ENCODE data around the gene TSPAN14.
"Not testable (repeated sequence)": the region's sequence is repeated elsewhere in the genome, so short reads cannot be mapped to it uniquely, and the experiment has no call there.

Gene TSPAN14

GRCh38 chr10:80472234-80473095 lies 18.4 kb downstream of the TSPAN14 start:
- DNase-seq, result peak; percentile 96

- no peak for DNase-seq
These were observed 19.1 kb downstream of the TSPAN14 start for GRCh38 chr10:80473096-80473657.

DNA sequence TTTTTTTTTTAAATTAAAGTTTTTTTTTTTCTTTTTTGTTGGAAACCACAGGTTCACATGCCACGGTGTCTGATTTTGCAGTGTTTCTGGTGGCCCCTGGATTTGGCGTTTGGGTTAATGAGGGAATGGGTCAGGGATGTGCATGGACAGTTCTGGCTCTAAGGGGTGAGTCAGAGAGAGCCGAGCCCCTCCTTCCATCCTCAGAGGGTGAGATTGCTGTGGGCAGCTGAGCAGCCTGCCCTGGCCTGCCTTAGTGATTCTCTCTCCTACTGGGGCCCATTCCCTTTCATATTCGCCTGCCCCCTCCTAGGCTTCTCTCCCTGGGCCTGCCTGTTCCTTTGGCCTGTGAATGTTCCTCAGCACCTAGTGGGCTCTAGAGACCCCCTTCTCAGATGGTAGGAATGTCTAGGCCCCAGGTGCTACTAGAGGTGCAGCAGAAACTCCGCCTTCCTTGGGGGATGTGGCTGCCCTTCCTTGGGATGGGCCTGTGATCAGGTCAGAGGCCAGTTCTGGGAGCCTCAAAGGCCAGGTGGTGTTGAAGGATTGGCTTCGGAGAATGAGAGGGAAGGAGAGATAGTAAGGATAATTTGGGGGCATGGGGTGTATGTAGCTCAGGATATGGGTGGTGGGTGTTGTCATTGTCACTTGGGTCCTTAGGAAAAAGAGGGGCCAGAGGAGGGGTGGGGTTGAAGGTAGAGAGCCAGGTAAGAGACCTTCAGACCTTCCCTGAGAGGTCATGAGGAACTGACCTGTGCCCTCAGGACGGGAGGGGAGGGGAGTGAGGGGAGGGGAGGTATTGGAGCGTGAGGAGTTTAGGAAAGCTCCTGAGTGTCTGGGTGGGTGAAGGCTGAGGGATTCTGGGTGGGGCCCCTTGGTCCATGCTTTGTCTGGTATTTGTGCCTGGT lies 19.8 kb downstream of the TSPAN14 start:
- no peak for DNase-seq

DNA sequence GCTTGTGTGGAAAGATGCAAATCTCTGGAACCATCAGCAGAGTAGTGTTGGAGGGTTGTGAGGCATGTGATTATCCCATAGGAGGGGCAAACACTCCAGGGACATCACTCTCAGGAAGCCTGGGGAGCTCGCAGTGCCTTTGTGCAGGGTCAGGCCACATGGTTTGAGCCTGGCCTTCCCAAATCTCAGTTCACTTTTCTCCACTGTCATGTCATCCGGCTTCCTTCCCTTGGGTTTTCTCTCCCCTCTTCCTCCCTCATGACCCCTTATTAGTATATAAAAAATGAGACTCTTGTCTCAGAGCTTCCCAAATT lies 20.4 kb downstream of the TSPAN14 start:
- no peak for DNase-seq

GRCh38 chr10:80474941-80475340 lies 20.8 kb downstream of the TSPAN14 start:
- DNase-seq, result no peak

DNA sequence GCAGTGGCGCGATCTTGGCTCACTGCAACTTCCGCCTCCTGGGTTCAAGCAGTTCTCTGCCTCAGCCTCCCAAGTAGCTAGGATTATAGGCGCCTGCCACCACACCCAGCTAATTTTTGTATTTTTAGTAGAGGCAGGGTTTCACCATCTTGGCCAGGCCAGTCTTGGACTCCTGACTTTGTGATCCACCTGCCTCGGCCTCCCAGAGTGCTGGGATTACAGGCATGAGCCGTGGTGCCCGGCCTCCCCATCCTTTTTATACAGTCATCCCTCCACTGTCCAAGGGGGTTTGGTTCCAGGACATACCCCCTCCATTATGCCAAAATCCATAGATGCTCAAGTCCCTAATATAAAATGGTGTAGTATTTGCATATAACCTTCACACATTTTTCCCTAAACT lies 21.5 kb downstream of the TSPAN14 start:
- not testable (repeated sequence) for DNase-seq

GRCh38 chr10:80476685-80477084 lies 22.6 kb downstream of the TSPAN14 start:
- DNase-seq, result no peak

GRCh38 chr10:80477813-80478212 lies 23.7 kb downstream of the TSPAN14 start:
- DNase-seq, result peak; percentile 95

DNA sequence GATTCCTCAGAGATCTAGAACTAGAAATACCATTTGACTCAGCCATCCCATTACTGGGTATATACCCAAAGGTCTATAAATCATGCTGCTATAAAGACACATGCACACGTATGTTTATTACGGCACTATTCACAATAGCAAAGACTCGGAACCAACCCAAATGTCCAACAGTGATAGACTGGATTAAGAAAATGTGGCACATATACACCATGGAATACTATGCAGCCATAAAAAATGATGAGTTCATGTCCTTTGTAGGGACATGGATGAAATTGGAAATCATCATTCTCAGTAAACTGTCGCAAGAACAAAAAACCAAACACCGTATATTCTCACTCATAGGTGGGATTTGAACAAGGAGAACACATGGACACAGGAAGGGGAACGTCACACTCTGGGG lies 26.3 kb downstream of the TSPAN14 start:
- DNase-seq, result not testable (repeated sequence)

DNA sequence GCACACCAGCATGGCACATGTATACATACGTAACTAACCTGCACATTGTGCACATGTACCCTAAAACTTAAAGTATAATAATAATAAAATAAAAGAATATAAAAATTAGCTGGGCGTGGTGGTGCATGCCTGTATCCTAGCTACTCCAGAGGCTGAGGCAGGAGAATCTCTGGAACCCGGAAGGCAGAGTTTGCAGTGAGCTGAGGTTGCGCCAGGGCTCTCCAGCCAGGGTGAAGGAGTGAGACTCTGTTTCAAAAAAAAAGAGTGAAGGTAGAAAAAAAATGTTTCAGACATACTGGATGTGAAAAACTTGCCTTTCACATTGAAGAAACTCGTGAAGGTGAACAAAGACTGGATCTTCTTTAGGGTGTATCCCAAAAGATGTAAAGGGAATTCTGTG lies 26.7 kb downstream of the TSPAN14 start:
- no peak for DNase-seq

- DNase-seq, result no peak
These were observed 30.1 kb downstream of the TSPAN14 start for GRCh38 chr10:80484243-80484642.

GRCh38 chr10:80484676-80485075 lies 30.6 kb downstream of the TSPAN14 start:
- DNase-seq, result no peak

GRCh38 chr10:80485076-80485945 lies 31.2 kb downstream of the TSPAN14 start:
- DNase-seq, result no peak

DNA sequence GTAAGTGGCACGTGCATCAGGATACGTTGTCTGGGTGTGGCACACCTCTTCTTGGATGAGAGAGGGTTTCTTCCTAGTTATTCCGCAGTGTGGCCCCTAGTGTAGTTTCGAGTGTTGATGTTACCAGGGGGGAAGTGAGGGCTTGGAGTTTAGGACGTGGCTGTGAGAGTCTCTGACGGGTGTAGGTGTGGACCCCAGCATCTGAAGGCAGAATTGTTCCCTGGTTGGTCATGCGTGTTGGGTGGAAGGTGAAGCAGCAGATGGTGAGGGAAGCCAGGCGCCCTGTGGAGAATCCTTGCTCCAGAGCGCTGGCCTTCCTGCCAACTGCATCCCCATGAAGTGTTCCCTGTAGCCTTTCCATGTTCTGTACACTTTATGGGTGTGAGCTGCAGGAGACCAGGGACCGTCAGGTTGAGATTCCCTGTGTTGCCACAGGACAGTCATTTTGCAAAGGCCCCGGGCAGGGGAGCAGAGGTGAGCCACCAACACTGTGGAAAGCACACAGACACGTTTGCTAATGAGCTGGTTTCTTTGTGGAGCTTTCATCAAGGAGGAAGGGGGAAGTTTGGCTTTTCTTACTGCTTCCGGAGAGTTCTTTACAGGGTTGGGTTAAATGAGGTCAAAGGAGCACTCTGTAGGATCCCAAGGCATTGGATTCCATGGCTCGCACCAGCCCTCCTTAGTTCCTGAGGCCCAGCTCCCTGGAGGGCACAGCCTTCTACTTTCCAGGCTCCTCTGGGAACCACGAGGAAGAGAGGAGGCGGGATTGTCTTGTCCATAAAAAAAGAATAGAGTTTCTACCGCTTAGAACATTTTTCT lies 32.0 kb downstream of the TSPAN14 start:
- DNase-seq, result no peak

- no peak for DNase-seq
These were observed 32.8 kb downstream of the TSPAN14 start for GRCh38 chr10:80486785-80487420.

DNA sequence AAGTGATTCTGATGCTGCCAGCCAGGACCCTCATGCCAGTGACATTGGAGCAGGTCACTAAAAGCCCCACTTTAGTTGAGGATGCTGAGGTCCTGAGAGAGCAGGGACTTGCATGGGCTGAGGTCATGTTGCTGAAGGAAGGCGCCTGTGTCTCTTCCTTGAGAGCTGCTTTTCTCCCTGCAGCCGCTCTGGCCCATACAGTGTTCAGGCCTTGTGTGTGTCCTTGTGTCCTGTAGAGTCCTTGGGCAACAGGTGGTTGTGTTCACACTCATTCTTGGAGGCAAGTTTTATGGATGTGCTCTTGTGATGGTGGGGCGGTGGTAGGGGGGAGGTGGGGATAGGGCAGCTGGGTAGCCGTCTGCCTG lies 33.3 kb downstream of the TSPAN14 start:
- no peak for DNase-seq

DNA sequence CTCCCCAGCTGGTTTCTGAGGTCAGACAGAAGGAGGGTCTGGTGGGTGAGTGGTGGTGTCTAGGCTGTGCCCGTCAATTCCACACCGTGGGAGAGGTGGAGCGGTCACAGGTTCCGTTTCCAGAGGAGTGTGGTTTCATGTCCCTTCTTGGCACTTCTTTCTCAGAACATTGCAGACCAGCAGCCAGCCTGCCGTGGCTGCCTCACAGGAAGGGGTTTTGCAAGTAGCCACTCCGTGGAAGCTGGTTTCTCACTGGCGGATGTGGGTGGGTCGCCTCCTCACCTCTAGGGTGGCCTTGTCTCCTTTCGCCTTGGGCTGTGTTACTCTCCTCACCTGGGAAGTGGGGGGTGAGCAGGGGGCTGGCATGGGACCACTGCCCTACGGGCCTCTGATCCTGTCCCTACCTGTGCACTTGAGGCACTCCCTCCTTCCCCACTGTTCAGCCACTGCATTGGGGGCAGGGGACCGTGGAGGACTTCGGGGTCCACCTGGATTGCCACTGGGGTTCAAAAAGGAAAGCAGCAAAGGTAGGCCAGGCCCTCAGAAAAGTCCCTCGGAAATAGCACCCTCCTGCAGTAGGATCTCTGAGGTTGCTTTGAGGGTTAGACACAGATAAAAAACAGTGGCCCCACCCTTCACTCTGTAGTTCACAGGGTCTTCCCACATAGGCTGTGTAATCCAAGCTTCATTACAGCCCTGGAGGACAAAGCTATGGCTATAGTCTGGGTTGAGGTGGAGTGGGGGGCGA lies 33.9 kb downstream of the TSPAN14 start:
- no peak for DNase-seq

- no peak for DNase-seq
These were observed 34.5 kb downstream of the TSPAN14 start for GRCh38 chr10:80488539-80489066.

DNA sequence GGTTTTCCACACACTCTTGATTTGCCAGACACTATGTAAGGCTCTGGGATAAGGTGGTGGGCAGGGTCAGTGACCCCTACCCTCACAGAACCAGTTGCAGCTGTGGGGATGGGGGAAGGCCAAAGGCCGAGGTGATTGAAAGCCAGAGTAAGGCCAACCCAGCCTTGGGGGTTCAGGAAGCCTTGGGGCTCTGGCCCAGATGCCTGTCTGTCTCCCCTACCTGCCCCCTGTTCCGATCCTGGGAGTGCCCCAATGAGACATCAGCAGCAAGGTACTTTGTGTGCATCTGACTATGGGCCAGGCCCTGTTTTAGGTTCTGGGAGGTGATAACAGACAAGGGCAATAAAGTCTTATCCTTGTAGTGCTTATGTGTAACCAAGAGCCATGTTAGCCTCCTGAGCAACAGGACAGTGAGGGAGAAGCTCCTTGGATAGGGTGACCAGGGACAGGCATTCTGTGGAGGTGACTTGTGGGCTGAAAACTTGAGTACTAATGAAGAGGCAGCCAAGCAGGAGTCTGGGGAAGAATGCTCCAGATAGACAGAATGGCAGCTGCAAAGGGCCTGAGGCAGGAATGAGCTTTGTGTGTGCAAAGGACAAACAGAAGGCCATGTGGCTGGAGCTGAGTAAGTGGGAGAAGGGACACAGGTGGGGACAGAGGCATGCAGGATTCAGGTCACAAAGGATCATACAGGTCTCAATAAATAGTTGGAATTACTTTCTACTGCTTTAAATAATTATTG lies 35.4 kb downstream of the TSPAN14 start:
- no peak for DNase-seq

Measured in HCEC 1CT (cell line).